HepG2 (cell line): Measurements from ENCODE around the gene NDOR1.

Experiments
- CREB1 ChIP-seq, 2 experiments: fragments of 450-650 bp in 1 of 2; IDR thresholded peaks; 2 replicates each; pipeline ENCODE4 v1.6.1; 2016 to 2017; ENCODE audit warnings: control low read depth in 1 of 2, mild to moderate bottlenecking in 1 of 2, missing compliant biosample characterization in 1 of 2, missing genetic modification characterization in 1 of 2
- CTCF ChIP-seq: sonication (generic); formaldehyde crosslinking; IDR thresholded peaks from 2 replicates; pipeline ENCODE4 v1.5.0; 2020; ENCODE audit warnings: mild to moderate bottlenecking, missing genetic modification reagents, moderate library complexity
- EP300 ChIP-seq, 3 experiments: sonication (generic) in 1 of 3; formaldehyde crosslinking in 1 of 3; IDR thresholded peaks; 2 replicates each; pipeline versions ENCODE4 v1.5.1 to v1.6.1; 2011 to 2020; ENCODE audit warnings: low read depth in 2 of 3, low read length in 2 of 3, borderline replicate concordance in 1 of 3, improper control_type of control experiment in 1 of 3, mild to moderate bottlenecking in 1 of 3, missing genetic modification reagents in 1 of 3, moderate library complexity in 1 of 3
- FOSL1 ChIP-seq: sonication (generic); formaldehyde crosslinking; IDR thresholded peaks from 2 replicates; pipeline ENCODE4 v1.9.0; 2021; ENCODE audit warnings: missing genetic modification reagents, borderline replicate concordance
- FOXP4 ChIP-seq: sonication (generic); formaldehyde crosslinking; IDR thresholded peaks from 2 replicates; pipeline ENCODE4 v1.4.0; 2020; ENCODE audit warnings: missing genetic modification reagents
- KDM2A ChIP-seq: sonication (generic); formaldehyde crosslinking; IDR thresholded peaks from 2 replicates; pipeline ENCODE4 v1.4.0; 2020; ENCODE audit warnings: low read depth, missing genetic modification reagents, borderline replicate concordance
- POGK ChIP-seq: sonication (generic); formaldehyde crosslinking; conservative IDR thresholded peaks from 2 replicates; pipeline ENCODE4 v1.8.0; 2022; ENCODE audit warnings: mild to moderate bottlenecking, moderate library complexity, missing genetic modification reagents
- POLR2A ChIP-seq, 2 experiments: IDR thresholded peaks; 2 replicates each; pipeline ENCODE4 v1.6.1; 2011; ENCODE audit warnings: low read depth in 2 of 2, low read length in 2 of 2, mild to moderate bottlenecking in 1 of 2, moderate library complexity in 1 of 2; ENCODE audit not compliant: insufficient read depth in 1 of 2
- SP5 ChIP-seq: IDR thresholded peaks from 2 replicates; pipeline ENCODE4 v1.6.1; 2016; ENCODE audit warnings: low read depth, borderline replicate concordance
- ZNF441 ChIP-seq: sonication (generic); formaldehyde crosslinking; IDR thresholded peaks from 2 replicates; pipeline ENCODE4 v1.7.0; 2021; ENCODE audit warnings: missing genetic modification reagents, borderline replicate concordance
- ZNF530 ChIP-seq: sonication (generic); formaldehyde crosslinking; IDR thresholded peaks from 2 replicates; pipeline ENCODE4 v1.5.0; 2020; ENCODE audit warnings: low read depth, mild to moderate bottlenecking, missing genetic modification reagents
- ZNF883 ChIP-seq: sonication (generic); formaldehyde crosslinking; IDR thresholded peaks from 2 replicates; pipeline ENCODE4 v1.5.1; 2020; ENCODE audit warnings: mild to moderate bottlenecking, missing genetic modification reagents; ENCODE audit errors: not compliant biosample characterization

GRCh38 chr9:137225699-137226331 lies 20.3 kb downstream of the NDOR1 start:
- no peak for TF ChIP-seq POLR2A (IDR thresholded peaks at IDR 0.05; ENCODE audit: insufficient read depth in 1 of 2, low read depth in 2 of 2, low read length in 2 of 2)
- no peak for TF ChIP-seq SP5
- TF ChIP-seq FOSL1 (CRISPR knock-in tag), result no peak
- no peak for TF ChIP-seq CTCF (CRISPR knock-in tag)
- no peak for TF ChIP-seq POGK
- no peak for TF ChIP-seq CREB1 (IDR thresholded peaks at IDR 0.05)
- TF ChIP-seq CREB1 (CRISPR knock-in tag; IDR thresholded peaks at IDR 0.05), result no peak
- no peak for TF ChIP-seq ZNF441
- TF ChIP-seq ZNF883 (CRISPR knock-in tag), result no peak
- no peak for TF ChIP-seq FOXP4 (CRISPR knock-in tag)
- TF ChIP-seq ZNF530, result no peak
- no peak for TF ChIP-seq EP300 (IDR thresholded peaks at IDR 0.05; ENCODE audit: low read depth in 2 of 2, low read length in 2 of 2)
- no peak for TF ChIP-seq EP300 (CRISPR knock-in tag; IDR thresholded peaks at IDR 0.05; ENCODE audit: borderline replicate concordance)
- no peak for TF ChIP-seq KDM2A
